GM21515 (cell line): ENCODE measurements around the gene DUOXA2.
A peak's percentile ranks its signal among the peaks of the same experiment; 100 is the strongest.

Experiments
- ATAC-seq: cut with Tn5 transposase; IDR thresholded peaks from one replicate; pipeline ENCODE4 v1.9.1; 2021; ENCODE audit not compliant: unreplicated experiment

DUOXA2 gene

GRCh38 chr15:45156744-45157455 lies 42.8 kb downstream of the DUOXA2 start:
- no peak for ATAC-seq

GRCh38 chr15:45157974-45158373 lies 43.8 kb downstream of the DUOXA2 start:
- no peak for ATAC-seq

- no peak for ATAC-seq
Observed at GRCh38 chr15:45161666-45162065, 47.5 kb downstream of the DUOXA2 start.

- peak; percentile 39 for ATAC-seq
Observed at GRCh38 chr15:45162771-45163507, 48.8 kb downstream of the DUOXA2 start.

GRCh38 chr15:45163508-45163856 lies 49.4 kb downstream of the DUOXA2 start:
- ATAC-seq, result no peak

- ATAC-seq, result no peak
Observed at GRCh38 chr15:45164914-45165313, 50.8 kb downstream of the DUOXA2 start.

GRCh38 chr15:45165536-45165935 lies 51.4 kb downstream of the DUOXA2 start:
- no peak for ATAC-seq

- ATAC-seq, result peak; percentile 91
Observed at GRCh38 chr15:45166834-45167630, 52.9 kb downstream of the DUOXA2 start.

GRCh38 chr15:45167631-45168205 lies 53.6 kb downstream of the DUOXA2 start:
- no peak for ATAC-seq
